ENCODE data around the gene GRID1. TPM values are rescaled to one million over a fixed set of nuclear protein-coding genes. Genes with fewer than 3 reads are reported as not detected.

Gene GRID1
- total RNA-seq, 1 experiment from 2014 or later = not detected

DNA sequence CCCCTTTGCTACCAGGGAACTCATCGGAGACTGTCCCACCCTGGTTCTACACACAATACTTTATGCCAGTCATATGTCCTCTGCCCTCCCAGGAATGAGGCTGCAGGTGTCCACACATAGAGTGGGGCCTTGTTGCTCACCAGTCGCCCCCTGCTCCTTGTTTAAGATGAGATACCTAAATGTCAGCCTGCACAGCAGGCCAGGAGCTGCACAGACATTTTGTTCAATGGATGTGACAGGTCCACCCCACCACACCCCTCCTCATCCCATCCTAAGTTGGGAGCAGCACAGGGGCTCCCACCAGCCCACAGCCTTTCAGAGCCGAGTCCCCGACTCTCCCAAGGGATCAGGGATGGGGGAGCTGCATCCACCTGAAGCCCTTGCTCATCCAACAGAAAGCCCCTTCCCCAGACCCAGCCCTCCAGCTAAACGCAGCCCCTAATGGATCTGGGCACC, 6.2 kb upstream of the GRID1 start:
- H3K4me3 ChIP-seq = no peak overlapping the region
- ChIA-PET POLR2A (ENCODE audit: unreplicated experiment) (no interaction called here), CTCF (no interaction called here)
- no peaks in the 10 kb centered on the region for H3F3A ChIP-seq (ENCODE audit: insufficient read depth, low read depth)
- H3K79me2 ChIP-seq (ENCODE audit: low read depth) = no peaks in the 10 kb centered on the region
- H3K4me1 ChIP-seq (replicated peaks; ENCODE audit: insufficient read depth) = no peaks in the 10 kb centered on the region
- no peak overlapping the region for H2AFZ ChIP-seq
- no peaks in the 10 kb centered on the region for H3K36me3 ChIP-seq (ENCODE audit: low read depth)
- intact Hi-C loops (cut with micrococcal nuclease; ENCODE audit: unreplicated experiment) = no loop called here
- TF ChIP-seq EZH2 (IDR thresholded peaks at IDR 0.05; ENCODE audit: low read depth) = no peak
- TF ChIP-seq, protein P1, sequence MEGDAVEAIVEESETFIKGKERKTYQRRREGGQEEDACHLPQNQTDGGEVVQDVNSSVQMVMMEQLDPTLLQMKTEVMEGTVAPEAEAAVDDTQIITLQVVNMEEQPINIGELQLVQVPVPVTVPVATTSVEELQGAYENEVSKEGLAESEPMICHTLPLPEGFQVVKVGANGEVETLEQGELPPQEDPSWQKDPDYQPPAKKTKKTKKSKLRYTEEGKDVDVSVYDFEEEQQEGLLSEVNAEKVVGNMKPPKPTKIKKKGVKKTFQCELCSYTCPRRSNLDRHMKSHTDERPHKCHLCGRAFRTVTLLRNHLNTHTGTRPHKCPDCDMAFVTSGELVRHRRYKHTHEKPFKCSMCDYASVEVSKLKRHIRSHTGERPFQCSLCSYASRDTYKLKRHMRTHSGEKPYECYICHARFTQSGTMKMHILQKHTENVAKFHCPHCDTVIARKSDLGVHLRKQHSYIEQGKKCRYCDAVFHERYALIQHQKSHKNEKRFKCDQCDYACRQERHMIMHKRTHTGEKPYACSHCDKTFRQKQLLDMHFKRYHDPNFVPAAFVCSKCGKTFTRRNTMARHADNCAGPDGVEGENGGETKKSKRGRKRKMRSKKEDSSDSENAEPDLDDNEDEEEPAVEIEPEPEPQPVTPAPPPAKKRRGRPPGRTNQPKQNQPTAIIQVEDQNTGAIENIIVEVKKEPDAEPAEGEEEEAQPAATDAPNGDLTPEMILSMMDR (conservative IDR thresholded peaks at IDR 0.05) = no peak
- H3K4me2 ChIP-seq = no peak overlapping the region
- H3K27me3 ChIP-seq (ENCODE audit: insufficient read depth, low read depth) = no peaks in the 10 kb centered on the region
- no TSS peak for BruUV-seq (replicated peaks)
- H3K27ac ChIP-seq = no peak overlapping the region
- H3K9me3 ChIP-seq (ENCODE audit: insufficient read depth, low read depth) = no peaks in the 10 kb centered on the region
- DNase-seq = no peak
- no peaks in the 10 kb centered on the region for H3K9me2 ChIP-seq (ENCODE audit: insufficient read depth)
- H4K20me1 ChIP-seq (ENCODE audit: insufficient read depth) = no peaks in the 10 kb centered on the region

DNA sequence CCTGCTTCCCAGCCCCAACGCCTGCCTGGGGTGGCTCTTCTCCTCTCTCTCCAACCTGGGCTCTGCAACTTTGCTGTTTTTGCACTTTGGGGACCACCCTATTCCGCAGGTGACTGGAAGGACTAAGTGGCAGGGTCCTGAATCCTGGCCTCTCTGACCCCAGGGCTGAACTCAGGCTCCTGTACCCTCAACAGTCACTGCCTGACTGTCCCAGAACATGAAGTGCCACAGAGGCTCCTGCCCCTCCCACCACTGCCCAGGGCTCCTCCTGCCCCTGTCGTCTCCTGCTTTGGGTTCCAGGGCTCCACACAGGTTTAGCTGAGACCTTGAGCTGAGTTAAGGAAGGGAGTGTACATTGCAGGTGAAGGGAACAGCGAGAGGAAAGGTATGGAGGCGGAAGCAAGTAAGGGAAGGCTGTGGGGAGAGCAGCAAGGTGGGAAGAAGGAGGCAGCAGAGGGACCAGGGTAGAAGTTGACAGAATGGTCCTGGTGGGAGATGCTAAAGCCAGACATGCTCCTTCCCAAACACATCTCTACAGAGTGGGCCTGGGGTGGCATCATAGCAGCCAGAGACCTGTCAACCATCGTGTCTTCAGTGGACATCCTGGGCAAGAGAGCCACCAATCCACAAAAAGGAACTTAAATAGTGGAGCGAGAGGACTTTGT, 5.7 kb upstream of the GRID1 start:
- Histone ChIP-seq H3K9me3 (ENCODE audit: insufficient read depth, low read depth) (no peaks in the 10 kb centered on the region), H3K27me3 (ENCODE audit: insufficient read depth, low read depth) (no peaks in the 10 kb centered on the region), H3K4me1 (replicated peaks; ENCODE audit: insufficient read depth) (no peaks in the 10 kb centered on the region), H3K9me2 (ENCODE audit: insufficient read depth) (no peaks in the 10 kb centered on the region), H3K4me3 (no peak overlapping the region), H3F3A (ENCODE audit: insufficient read depth, low read depth) (no peaks in the 10 kb centered on the region), H3K4me2 (no peak overlapping the region), H3K27ac (no peak overlapping the region), H3K79me2 (ENCODE audit: low read depth) (no peaks in the 10 kb centered on the region), H3K36me3 (ENCODE audit: low read depth) (no peaks in the 10 kb centered on the region), H2AFZ (no peak overlapping the region), H4K20me1 (ENCODE audit: insufficient read depth) (no peaks in the 10 kb centered on the region)
- DNase-seq = no peak
- TF ChIP-seq, protein P1 (conservative IDR thresholded peaks at IDR 0.05) = no peak
- TF ChIP-seq EZH2 (IDR thresholded peaks at IDR 0.05; ENCODE audit: low read depth) = no peak
- POLR2A ChIA-PET (ENCODE audit: unreplicated experiment) = no interaction called here
- BruUV-seq (replicated peaks) = no TSS peak
- intact Hi-C loops (cut with micrococcal nuclease; ENCODE audit: unreplicated experiment) = no loop called here
- CTCF ChIA-PET = no interaction called here

DNA sequence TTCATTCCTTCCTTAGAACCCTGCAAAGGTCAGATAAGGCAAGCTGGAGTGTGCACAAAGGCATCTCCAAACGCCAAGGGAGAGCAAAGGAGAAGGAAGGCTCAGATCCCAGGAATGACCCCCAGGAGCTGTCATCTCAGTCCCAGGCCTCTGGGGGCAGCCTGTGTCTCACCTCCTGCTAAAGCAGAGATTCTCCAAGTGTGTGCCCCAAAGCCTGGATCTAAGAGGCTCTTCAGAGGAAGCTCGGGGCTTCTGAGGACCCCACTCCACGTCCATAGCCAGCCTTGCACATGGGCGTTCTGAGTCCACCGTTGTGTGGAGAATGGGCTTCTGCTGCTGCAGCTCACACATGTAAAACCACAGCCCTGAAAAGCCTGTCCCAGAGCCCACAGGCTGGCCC, 5.1 kb upstream of the GRID1 start:
- Histone ChIP-seq H3K9me3 (ENCODE audit: insufficient read depth, low read depth) (no peaks in the 10 kb centered on the region), H3K4me1 (replicated peaks; ENCODE audit: insufficient read depth) (no peaks in the 10 kb centered on the region), H3F3A (ENCODE audit: insufficient read depth, low read depth) (no peaks in the 10 kb centered on the region), H3K4me3 (no peak overlapping the region), H4K20me1 (ENCODE audit: insufficient read depth) (no peaks in the 10 kb centered on the region), H3K9me2 (ENCODE audit: insufficient read depth) (no peaks in the 10 kb centered on the region), H3K4me2 (no peak overlapping the region), H3K36me3 (ENCODE audit: low read depth) (no peaks in the 10 kb centered on the region), H3K27ac (no peak overlapping the region), H3K27me3 (ENCODE audit: insufficient read depth, low read depth) (no peaks in the 10 kb centered on the region), H3K79me2 (ENCODE audit: low read depth) (no peaks in the 10 kb centered on the region), H2AFZ (no peak overlapping the region)
- intact Hi-C loops (cut with micrococcal nuclease; ENCODE audit: unreplicated experiment) = no loop called here
- ChIA-PET POLR2A (ENCODE audit: unreplicated experiment) (no interaction called here), CTCF (no interaction called here)
- BruUV-seq (replicated peaks) = no TSS peak
- DNase-seq = no peak
- TF ChIP-seq, protein P1 (conservative IDR thresholded peaks at IDR 0.05) = no peak
- TF ChIP-seq EZH2 (IDR thresholded peaks at IDR 0.05; ENCODE audit: low read depth) = no peak
